ENCODE data around the gene MMD2.
"Not testable (repeated sequence)": the region's sequence is repeated elsewhere in the genome, so short reads cannot be mapped to it uniquely, and the experiment has no call there.

The MMD2 gene

GRCh38 chr7:4993471-4993870, 34.5 kb upstream of the MMD2 start:
- Histone ChIP-seq H3K36me3 (peaks cover 99% of the 10 kb centered on the region), H3K27ac (no peak overlapping the region), H3K27me3 (no peaks in the 10 kb centered on the region), H4K20me1 (peaks cover 30% of the 10 kb centered on the region; the same call in 1 of the 2 replicates), H3K4me2 (no peak overlapping the region), H3K4me3 (no peak overlapping the region), H3K9me3 (no peaks in the 10 kb centered on the region), H3K9ac (no peak overlapping the region), H3K4me1 (peaks cover 8% of the 10 kb centered on the region; the same call in 1 of the 2 replicates)
- TF ChIP-seq Cebpa-rat (IDR thresholded peaks at IDR 0.05): no peak

- peaks cover 11% of the 10 kb centered on the region; the same call in 1 of the 2 replicates for H4K20me1 ChIP-seq
- H3K27me3 ChIP-seq, H3K9ac ChIP-seq, H3K27ac ChIP-seq, H3K4me1 ChIP-seq, H3K4me2 ChIP-seq, H3K4me3 ChIP-seq: not testable (repeated sequence)
- H3K36me3 ChIP-seq: peaks cover 85% of the 10 kb centered on the region
- H3K9me3 ChIP-seq: peaks cover 14% of the 10 kb centered on the region
These were observed 23.8 kb upstream of the MMD2 start for GRCh38 chr7:4982741-4983140.

- Histone ChIP-seq H4K20me1 (peaks cover 17% of the 10 kb centered on the region; the same call in 1 of the 2 replicates), H3K9me3 (peaks cover 14% of the 10 kb centered on the region), H3K36me3 (peaks cover 85% of the 10 kb centered on the region)
- H3K4me3 ChIP-seq, H3K4me1 ChIP-seq, H3K27ac ChIP-seq, H3K9ac ChIP-seq, H3K27me3 ChIP-seq, H3K4me2 ChIP-seq: not testable (repeated sequence)
These were observed 22.4 kb upstream of the MMD2 start for GRCh38 chr7:4981295-4981890.

GRCh38 chr7:4975626-4976025, 16.6 kb upstream of the MMD2 start:
- not testable (repeated sequence) for H3K27ac ChIP-seq, H3K9me3 ChIP-seq, H3K4me3 ChIP-seq, H3K9ac ChIP-seq, H3K27me3 ChIP-seq
- peak overlapping the region; percentile 86 for H3K4me2 ChIP-seq
- H3K4me1 ChIP-seq: peaks cover 15% of the 10 kb centered on the region
- H3K36me3 ChIP-seq: peaks cover 43% of the 10 kb centered on the region
- H4K20me1 ChIP-seq: peaks cover 30% of the 10 kb centered on the region

GRCh38 chr7:4973728-4974198, 14.8 kb upstream of the MMD2 start:
- no peak for TF ChIP-seq Cebpa-rat (IDR thresholded peaks at IDR 0.05)
- Histone ChIP-seq H3K4me3 (peak overlapping the region; percentile 89), H4K20me1 (peaks cover 30% of the 10 kb centered on the region), H3K27ac (peak overlapping the region; percentile 84), H3K4me2 (peak overlapping the region; percentile 86), H3K4me1 (peaks cover 15% of the 10 kb centered on the region), H3K9ac (peak overlapping the region; percentile 87), H3K9me3 (no peaks in the 10 kb centered on the region), H3K36me3 (peaks cover 26% of the 10 kb centered on the region), H3K27me3 (no peaks in the 10 kb centered on the region)

- Histone ChIP-seq H3K4me1 (peaks cover 15% of the 10 kb centered on the region), H4K20me1 (peaks cover 30% of the 10 kb centered on the region), H3K36me3 (peaks cover 13% of the 10 kb centered on the region)
- H3K4me3 ChIP-seq, H3K4me2 ChIP-seq, H3K9me3 ChIP-seq, H3K9ac ChIP-seq, H3K27me3 ChIP-seq, H3K27ac ChIP-seq: not testable (repeated sequence)
These were observed 13.5 kb upstream of the MMD2 start for GRCh38 chr7:4972446-4972845.

- Histone ChIP-seq H3K27ac (no peak overlapping the region), H3K27me3 (no peaks in the 10 kb centered on the region), H3K9ac (no peak overlapping the region), H3K4me1 (no peaks in the 10 kb centered on the region), H4K20me1 (no peaks in the 10 kb centered on the region), H3K36me3 (no peaks in the 10 kb centered on the region), H3K4me3 (no peak overlapping the region), H3K4me2 (no peak overlapping the region), H3K9me3 (no peaks in the 10 kb centered on the region)
- TF ChIP-seq Cebpa-rat (IDR thresholded peaks at IDR 0.05): no peak
These were observed 6.5 kb upstream of the MMD2 start for GRCh38 chr7:4965295-4966022.

GRCh38 chr7:4964506-4964905, 5.5 kb upstream of the MMD2 start:
- Histone ChIP-seq H3K9ac (no peak overlapping the region), H3K4me2 (no peak overlapping the region), H3K36me3 (no peaks in the 10 kb centered on the region), H4K20me1 (no peaks in the 10 kb centered on the region), H3K27ac (no peak overlapping the region), H3K9me3 (no peaks in the 10 kb centered on the region), H3K27me3 (no peaks in the 10 kb centered on the region), H3K4me3 (no peak overlapping the region), H3K4me1 (no peaks in the 10 kb centered on the region)
- TF ChIP-seq Cebpa-rat (IDR thresholded peaks at IDR 0.05): no peak

- Histone ChIP-seq H3K27me3 (peaks cover 9% of the 10 kb centered on the region), H3K4me1 (no peaks in the 10 kb centered on the region), H3K9me3 (no peaks in the 10 kb centered on the region), H4K20me1 (no peaks in the 10 kb centered on the region), H3K4me3 (no peak overlapping the region), H3K9ac (no peak overlapping the region), H3K27ac (no peak overlapping the region), H3K36me3 (no peaks in the 10 kb centered on the region), H3K4me2 (no peak overlapping the region)
- TF ChIP-seq Cebpa-rat (IDR thresholded peaks at IDR 0.05): no peak
These were observed 4.1 kb upstream of the MMD2 start for GRCh38 chr7:4962872-4963775.

GRCh38 chr7:4960363-4960762, 1.4 kb upstream of the MMD2 start:
- H3K9ac ChIP-seq: no peak overlapping the region
- no peak overlapping the region for H3K27ac ChIP-seq
- no peaks in the 10 kb centered on the region for H3K9me3 ChIP-seq
- peaks cover 18% of the 10 kb centered on the region for H3K27me3 ChIP-seq
- no peak overlapping the region for H3K4me3 ChIP-seq
- H4K20me1 ChIP-seq: no peaks in the 10 kb centered on the region
- no peaks in the 10 kb centered on the region for H3K4me1 ChIP-seq
- H3K4me2 ChIP-seq: no peak overlapping the region
- no peaks in the 10 kb centered on the region for H3K36me3 ChIP-seq
- TF ChIP-seq Cebpa-rat (IDR thresholded peaks at IDR 0.05): no peak

Measured in BLaER1 (cell line).